ENCODE data around the gene ABHD4.

GRCh38 chr14:22630486-22630885 lies 32.4 kb downstream of the ABHD4 start:
- no peak for TF ChIP-seq SP1 (IDR thresholded peaks at IDR 0.05; ENCODE audit: low read depth, low read length)
- no peak for TF ChIP-seq POLR2A (IDR thresholded peaks at IDR 0.05; ENCODE audit: low read depth, low read length)
- no peak for TF ChIP-seq FOXM1 (IDR thresholded peaks at IDR 0.05; ENCODE audit: low read depth, low read length)
- TF ChIP-seq POLR2AphosphoS5 (IDR thresholded peaks at IDR 0.05; ENCODE audit: low read length), result no peak
- TF ChIP-seq, protein P1, sequence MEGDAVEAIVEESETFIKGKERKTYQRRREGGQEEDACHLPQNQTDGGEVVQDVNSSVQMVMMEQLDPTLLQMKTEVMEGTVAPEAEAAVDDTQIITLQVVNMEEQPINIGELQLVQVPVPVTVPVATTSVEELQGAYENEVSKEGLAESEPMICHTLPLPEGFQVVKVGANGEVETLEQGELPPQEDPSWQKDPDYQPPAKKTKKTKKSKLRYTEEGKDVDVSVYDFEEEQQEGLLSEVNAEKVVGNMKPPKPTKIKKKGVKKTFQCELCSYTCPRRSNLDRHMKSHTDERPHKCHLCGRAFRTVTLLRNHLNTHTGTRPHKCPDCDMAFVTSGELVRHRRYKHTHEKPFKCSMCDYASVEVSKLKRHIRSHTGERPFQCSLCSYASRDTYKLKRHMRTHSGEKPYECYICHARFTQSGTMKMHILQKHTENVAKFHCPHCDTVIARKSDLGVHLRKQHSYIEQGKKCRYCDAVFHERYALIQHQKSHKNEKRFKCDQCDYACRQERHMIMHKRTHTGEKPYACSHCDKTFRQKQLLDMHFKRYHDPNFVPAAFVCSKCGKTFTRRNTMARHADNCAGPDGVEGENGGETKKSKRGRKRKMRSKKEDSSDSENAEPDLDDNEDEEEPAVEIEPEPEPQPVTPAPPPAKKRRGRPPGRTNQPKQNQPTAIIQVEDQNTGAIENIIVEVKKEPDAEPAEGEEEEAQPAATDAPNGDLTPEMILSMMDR (IDR thresholded peaks at IDR 0.05 in 2 of 3, conservative IDR thresholded peaks at IDR 0.05 in 1 of 3; ENCODE audit: control insufficient read depth in 2 of 3, extremely low read depth in 1 of 3, insufficient read depth in 1 of 3, low read depth in 3 of 3, low read length in 3 of 3), result no peak
- TF ChIP-seq, protein P2, sequence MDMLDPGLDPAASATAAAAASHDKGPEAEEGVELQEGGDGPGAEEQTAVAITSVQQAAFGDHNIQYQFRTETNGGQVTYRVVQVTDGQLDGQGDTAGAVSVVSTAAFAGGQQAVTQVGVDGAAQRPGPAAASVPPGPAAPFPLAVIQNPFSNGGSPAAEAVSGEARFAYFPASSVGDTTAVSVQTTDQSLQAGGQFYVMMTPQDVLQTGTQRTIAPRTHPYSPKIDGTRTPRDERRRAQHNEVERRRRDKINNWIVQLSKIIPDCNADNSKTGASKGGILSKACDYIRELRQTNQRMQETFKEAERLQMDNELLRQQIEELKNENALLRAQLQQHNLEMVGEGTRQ (IDR thresholded peaks at IDR 0.05; ENCODE audit: borderline replicate concordance, low read depth, low read length), result no peak
- TF ChIP-seq NBN (IDR thresholded peaks at IDR 0.05), result no peak
- TF ChIP-seq, protein P3, sequence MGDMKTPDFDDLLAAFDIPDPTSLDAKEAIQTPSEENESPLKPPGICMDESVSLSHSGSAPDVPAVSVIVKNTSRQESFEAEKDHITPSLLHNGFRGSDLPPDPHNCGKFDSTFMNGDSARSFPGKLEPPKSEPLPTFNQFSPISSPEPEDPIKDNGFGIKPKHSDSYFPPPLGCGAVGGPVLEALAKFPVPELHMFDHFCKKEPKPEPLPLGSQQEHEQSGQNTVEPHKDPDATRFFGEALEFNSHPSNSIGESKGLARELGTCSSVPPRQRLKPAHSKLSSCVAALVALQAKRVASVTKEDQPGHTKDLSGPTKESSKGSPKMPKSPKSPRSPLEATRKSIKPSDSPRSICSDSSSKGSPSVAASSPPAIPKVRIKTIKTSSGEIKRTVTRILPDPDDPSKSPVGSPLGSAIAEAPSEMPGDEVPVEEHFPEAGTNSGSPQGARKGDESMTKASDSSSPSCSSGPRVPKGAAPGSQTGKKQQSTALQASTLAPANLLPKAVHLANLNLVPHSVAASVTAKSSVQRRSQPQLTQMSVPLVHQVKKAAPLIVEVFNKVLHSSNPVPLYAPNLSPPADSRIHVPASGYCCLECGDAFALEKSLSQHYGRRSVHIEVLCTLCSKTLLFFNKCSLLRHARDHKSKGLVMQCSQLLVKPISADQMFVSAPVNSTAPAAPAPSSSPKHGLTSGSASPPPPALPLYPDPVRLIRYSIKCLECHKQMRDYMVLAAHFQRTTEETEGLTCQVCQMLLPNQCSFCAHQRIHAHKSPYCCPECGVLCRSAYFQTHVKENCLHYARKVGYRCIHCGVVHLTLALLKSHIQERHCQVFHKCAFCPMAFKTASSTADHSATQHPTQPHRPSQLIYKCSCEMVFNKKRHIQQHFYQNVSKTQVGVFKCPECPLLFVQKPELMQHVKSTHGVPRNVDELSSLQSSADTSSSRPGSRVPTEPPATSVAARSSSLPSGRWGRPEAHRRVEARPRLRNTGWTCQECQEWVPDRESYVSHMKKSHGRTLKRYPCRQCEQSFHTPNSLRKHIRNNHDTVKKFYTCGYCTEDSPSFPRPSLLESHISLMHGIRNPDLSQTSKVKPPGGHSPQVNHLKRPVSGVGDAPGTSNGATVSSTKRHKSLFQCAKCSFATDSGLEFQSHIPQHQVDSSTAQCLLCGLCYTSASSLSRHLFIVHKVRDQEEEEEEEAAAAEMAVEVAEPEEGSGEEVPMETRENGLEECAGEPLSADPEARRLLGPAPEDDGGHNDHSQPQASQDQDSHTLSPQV (IDR thresholded peaks at IDR 0.05), result no peak
- no peak for TF ChIP-seq EP300 (IDR thresholded peaks at IDR 0.05; ENCODE audit: borderline replicate concordance in 1 of 2, control insufficient read depth in 1 of 2, low read depth in 2 of 2, low read length in 2 of 2)
